CD4-positive, alpha-beta T cell treated with Interleukin-15 for 1 hour (primary cell): ENCODE data around the gene TFG.

Experiments
- DNase-seq: peaks from one replicate; pipeline ENCODE4 v3.0.0-alpha.2; 2020

TFG gene

DNA sequence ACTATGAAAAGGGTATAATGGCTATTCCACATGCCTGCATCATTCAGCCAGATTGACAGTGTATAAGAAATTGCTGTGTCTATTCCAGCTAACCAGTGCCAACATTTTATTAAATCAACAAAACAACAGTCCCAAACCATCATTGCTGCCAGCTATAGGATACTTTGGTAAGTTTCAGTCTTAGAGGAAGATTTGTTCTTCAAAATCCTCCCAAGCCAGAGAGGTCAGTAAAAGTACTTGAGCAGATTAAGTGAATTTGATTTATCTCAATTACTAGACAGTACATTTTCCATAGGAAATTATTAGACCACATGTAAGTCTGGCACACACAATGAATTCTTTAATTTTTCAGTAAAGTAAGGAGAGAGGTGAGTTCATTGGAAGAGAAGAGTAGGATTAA is 50.7 kb downstream of the TFG start:
- no peak for DNase-seq

DNA sequence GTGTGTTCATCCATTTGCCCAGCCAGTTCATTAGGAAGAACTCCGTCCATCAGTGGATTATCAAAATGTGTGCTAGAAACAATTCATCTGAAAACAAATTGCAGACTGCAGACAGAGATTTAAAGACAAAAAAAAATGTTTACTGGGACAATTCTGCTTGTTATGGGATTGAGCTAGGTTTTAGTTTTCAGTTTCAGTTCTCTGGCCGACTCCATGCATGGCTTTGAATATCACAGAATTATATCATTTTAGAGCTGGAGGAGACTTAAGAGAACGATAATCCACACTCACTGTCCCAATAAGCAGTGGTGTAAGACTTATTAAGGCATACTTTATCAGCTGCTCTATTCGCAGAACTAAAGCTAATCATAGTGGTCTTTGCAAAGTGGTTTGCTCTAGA is 51.1 kb downstream of the TFG start:
- DNase-seq, result no peak

DNA sequence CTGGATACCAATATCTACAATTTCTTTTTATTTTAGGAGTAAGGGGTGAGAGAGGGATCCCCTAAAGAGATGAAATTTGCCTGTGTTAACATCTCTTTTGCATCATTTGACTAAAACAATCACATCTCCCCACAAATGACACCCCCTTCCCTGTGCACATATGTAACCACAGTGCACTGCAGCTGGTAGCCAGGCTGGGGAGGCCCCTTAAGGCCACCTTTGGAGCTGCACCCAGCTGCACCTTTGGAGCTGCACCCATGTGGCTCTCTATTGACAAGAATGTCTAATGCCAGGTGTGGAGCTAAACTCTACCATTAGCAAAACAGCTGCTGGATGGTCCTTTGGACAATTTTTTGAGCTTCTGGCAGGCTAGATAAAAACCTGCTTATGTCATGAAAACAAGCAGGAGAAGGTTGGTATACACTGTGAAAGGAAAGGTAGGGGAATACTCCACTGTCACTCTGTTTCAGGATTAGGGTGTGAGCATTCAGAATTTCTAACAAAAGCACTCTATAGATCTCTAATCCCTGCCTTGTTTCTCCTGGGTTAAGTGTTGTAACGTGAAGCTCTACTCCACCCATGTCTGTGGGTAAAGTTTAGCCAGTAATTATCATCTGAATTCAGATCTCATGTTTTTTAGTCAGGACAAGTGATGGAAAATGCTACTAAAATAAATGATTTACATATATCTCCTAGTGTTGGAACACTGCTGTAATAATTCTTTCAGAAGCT is 52.1 kb downstream of the TFG start:
- DNase-seq, result no peak

DNA sequence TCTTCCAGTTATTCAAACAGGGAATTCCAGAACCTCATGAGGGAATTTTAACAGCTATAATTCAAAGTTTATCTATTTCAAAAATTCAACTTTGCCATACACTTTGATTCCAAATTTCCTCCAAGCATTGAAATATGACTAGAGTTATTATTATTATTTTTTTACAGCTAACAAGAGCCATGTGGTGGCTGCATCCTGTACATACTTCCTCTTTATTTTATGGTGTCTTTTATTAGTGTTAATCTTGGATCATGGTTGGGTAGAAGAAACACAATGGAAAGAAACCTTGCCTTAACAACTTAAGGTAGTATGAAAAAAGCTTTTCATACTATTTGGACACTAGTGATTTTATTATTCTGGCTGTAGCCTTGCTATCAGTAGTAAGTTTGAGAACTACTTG is 52.7 kb downstream of the TFG start:
- no peak for DNase-seq

DNA sequence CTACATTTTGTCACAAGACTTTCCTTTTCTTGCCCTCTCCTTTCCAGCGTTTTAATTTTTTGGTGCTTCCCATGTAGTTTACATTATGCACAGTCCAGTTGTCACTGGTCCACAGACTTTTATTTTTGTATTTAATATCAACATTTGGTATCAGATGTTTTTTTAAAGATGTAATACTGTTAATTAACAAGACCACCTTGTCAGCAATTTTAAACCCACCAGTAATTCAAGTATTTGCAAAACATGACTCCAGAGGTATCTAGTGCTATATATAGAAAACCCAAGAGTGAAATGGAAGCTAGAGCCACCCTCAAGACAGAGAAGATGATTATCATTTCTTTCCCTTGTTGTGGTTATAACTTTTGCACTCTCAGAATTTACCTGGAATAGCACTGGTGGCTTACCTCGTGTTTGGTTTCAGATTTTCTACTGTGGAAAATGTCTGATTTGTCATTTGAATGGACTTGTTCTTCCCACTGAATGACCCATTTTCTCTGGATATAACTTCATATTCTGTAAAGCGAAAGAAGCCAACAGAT is 56.2 kb downstream of the TFG start:
- DNase-seq, result no peak

DNA sequence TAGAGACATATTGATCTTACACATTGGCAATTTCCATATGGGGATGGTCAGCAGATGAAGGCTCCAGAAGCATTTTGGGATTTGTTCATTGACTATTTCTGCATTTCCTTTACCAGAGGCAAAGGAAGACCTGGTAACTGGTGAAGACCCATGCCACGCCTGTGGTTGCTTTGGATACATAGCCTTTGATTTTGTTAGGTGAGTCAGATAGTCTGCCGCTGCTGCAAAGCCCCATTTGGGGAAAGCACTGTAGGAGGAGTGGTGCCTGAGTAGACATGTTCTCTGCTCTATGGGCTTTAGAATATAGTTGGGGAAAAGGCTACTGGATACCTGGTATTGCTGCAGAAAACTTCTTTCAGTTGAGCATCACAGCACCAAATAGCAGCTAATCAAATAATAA is 56.8 kb downstream of the TFG start:
- no peak for DNase-seq

DNA sequence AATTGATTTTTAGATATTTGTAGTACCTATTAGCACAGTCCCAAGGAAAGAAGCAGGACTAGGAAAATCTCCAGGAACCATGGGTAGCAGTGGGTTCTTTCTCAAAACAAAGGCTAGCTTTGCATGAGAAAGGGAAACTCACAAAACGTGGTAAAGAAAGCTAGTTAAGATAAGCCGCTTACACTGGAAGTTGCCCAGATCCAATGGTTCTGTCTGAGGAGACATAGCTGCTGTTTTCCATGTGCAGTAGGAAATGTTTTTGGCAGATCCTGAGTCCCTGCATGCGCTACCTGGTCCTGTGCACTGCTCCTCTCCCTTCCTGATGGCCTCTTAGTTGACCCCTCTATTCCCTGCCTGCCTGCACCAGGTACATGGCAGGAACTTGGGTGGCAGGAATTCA is 60.4 kb downstream of the TFG start:
- DNase-seq, result no peak

DNA sequence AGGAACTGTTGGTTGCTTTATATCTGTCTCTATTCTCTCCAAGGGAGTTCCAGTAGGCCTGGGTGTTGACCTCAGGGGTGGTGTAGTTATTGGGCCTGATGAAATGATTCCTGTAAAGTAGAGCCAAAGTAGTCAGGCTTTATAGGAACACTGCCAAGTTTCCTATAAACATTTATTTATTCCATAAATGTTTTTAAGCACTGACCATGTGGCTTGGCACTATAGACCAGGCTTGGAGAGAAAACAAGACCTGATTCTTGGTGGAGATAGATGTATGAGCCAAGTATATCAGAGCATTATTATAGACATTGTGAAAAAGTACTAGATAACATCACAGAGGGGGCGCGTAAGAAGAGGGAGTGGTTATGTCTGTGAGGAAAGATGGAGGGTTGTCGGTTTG is 65.9 kb downstream of the TFG start:
- DNase-seq, result no peak

DNA sequence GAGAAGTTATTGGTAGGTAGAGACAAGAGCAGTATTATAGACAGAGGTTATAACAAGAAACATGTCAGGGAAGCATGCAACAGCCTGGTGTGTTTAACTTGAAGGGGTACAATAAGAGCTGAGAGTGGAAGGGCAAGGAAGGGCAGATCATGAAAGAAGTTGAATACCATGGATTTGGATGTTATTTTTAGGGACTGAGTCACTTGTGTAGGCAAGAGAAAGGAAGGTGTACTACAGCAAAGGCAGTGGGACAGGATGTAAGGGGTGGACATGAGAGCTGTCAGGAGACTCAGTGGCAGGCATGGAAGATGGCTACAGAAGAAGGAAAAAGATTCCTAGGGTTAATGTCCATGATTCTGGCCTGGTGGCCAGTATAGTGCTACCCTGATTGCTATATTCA is 66.4 kb downstream of the TFG start:
- DNase-seq, result no peak

DNA sequence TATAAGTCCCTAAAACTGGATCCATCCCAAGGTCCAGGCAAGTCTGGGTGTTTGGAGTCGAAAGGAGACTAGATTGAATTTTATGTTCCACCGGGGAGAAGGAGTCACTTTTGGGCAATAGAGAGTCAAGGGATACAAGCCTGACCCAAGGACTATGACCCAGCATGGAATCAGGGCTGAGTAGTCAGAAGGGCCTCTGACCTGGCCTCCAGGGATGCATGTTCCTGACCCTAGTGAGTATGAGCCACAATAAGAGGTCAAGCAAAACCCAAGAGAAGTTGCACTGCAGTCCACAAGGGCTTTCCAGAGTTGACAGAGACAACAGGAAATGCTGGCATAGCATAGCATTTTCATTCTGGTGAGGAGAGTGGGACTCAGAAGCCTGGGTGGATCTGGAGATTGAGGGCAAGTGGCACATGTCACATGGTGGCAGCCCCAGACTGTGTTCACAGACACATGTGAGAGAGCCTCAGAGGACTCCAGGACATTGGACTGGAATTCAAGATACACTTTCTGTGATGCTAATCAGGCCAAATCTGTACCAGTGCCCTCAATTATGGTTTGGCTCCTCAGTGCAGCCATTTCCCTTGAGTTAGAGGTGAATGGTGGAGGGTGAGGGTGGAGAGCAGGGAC is 66.9 kb downstream of the TFG start:
- DNase-seq, result no peak

DNA sequence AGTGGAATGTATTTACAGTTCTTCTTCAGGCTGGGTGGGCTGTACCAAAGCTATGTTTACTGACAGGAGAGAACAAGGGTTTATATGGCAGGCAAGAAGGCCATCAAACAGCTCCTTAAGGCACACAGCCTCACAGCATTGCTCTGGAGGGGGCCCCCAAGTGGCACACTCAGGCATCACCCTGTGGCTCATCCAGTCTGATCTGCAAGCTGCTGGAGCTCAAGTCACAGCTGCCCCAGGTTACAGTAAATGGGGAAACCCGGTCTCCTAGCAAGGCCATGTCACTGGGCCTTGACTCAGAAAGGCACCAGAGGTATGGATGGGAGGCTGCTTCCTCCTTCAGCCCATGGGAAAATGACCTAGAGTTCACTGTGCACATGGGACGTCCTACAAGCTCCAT is 67.5 kb downstream of the TFG start:
- DNase-seq, result no peak

DNA sequence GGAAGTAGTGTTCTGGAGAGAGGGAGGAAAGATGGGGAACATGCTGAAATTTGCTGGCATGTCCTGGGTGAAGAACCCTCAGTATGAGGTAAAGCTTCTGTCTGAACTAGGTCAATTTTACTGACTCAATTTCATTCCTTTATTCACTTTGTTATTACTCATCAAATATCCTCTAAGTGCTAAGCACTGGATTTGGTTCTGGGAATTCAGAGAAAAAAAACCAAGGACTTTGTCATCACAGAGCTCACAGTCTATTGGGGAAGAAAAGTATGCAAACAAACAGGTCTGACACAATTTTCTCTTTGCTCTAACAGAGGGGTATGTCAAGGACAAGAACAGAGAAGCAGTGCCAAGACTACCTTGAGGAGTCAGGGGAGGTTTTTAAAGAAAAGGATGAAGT is 68.0 kb downstream of the TFG start:
- DNase-seq, result no peak

DNA sequence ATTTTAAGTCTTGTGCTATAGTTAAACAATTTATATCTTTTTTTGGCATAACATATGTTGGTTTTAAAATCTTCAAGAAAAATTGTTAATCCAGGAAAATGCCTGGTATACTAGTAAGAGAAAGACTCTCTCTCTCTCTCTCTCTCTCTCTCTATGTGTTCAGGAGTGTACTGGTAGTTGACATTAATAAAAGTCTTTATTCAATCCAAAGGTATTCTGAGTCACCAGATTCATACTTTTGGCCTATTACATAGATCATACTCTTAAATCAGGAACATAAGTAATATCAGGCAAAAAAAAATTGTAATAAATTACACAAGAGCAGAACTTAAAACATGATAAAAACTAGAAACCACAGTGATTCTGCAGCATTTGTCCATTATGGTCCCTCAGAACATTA is 70.2 kb downstream of the TFG start:
- no peak for DNase-seq

DNA sequence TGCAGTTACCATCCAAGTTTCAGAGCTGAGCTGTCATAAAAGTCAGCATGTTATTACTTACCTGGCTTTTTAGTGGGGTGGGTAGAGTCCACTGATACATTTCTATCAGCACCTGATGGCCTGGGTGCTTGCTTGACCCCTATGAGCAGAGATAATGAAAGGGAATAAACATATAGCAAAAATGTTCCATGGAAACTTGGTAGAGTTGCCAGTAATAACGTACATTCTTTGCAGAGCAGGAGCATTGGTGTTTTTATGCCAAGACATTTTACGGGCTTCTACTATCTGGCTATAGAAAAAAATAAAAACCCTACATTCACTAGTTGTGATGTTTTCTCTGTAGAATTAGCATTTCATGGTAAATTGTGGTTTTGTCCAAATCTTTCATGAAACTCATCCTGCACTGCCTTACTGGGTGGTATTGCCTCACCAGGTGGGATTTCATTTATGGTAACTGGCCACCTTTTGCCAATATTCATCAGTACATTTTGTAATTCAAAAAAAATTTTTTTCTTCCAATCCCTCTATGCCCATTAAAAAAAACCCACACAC is 70.9 kb downstream of the TFG start:
- DNase-seq, result no peak

DNA sequence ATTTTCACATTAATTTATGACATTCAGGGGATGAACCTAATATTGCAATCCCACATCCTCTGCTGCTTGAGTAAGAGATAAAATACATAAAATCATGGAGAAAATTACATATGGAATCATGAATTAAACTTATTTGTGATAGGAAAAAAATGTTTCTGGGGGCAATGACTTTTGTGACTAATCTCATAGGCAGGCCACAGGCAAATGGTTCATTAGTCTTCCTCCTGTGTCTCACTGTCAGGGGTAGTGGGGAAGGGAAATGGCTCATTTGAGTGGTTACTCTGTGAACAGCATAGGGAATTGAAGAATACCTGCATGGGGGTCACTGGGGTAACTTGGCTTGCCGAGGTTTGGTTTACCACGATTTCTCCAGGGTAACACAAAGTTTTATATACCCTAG is 72.0 kb downstream of the TFG start:
- DNase-seq, result no peak

DNA sequence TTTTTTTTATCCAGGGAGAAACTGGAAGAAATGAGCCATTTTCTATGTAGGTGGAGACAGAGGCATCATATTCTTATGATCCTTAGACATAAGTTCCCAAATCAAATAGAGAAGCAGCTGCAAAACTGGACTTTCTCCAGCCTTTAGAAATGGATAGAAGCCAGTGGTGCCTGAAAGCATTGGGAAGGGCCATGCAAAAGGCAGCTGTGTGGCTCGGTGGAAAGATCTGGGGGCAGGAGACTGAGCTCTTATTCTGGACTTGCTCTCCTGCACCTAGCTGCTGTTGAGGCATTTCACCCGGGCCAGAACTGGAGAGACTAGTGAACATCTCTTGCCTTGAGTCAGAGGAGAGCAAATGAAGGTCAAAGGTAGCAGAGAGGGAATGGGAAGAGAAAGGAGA is 73.1 kb downstream of the TFG start:
- DNase-seq, result no peak

DNA sequence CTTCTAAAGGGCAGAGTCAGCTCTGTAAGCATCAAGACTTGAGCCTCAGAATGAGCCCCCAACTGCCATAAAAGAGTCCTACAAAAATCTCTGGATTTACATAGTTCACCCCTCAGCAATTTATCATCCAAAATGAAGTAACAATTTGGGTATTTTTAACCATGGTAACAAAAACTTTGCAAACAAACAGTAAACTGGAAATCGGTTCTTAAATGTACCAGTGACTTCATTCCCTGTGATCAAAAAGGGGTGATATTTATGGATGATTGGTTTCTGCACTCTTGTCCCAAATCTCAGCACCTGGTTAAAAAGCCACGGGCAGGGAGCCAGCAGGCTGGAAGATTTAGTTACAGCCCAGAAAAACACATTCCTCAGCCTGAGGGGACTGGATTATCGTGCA is 73.6 kb downstream of the TFG start:
- no peak for DNase-seq

DNA sequence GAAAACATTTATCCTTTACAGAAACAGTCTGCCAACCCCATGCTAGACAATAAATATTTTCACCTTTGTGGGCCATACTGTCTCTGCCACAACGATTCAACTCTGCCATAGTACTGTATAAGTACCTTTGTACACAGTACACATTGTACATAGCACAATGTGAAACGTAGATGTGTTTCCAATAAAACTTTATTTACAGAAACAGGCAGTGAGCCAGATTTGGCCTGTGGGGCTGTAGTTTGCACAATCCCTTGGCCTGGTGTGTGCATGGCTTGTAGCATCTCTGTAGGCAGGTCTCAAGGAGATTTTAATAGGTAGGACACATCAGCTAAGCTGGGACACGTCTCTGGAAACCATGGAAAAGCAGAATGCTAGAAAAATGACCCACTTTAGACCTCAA is 74.3 kb downstream of the TFG start:
- no peak for DNase-seq

DNA sequence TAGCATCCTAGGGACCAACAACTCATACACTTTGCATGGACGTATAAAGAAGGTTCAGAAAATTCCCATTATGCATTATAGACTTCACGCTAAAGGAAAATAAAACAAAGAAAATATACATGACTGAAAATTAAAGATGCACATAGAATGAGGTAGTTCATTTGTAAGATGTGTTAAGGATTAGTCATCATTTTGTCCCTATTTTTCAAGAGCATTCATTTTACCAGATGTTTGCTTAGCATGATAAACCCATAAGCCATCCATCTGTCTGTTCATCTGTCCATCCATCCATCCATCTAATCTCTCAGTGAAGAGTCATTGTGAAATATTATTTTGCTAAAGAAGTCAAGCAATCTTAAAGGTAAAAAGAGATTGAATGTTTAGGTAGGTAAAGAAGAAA is 80.3 kb downstream of the TFG start:
- DNase-seq, result no peak

DNA sequence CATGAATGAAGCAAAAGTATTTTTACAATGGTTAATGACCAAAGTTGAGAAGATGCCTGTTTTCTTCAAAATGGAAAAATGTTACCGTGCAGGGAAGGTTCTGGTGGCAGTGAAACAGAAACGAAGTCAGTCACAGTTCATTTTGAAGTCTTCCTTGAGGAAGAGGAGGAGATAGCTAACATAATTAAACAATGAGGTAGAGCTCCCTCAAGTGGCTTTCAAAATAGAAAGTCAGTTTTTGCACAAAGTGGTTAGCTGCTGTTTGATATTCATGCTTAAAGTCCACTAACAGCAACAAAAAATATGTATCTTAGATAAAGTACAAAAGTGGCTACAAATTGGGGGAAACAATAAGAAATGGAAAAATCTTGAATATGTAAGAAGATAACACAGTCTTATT is 87.3 kb downstream of the TFG start:
- DNase-seq, result no peak

DNA sequence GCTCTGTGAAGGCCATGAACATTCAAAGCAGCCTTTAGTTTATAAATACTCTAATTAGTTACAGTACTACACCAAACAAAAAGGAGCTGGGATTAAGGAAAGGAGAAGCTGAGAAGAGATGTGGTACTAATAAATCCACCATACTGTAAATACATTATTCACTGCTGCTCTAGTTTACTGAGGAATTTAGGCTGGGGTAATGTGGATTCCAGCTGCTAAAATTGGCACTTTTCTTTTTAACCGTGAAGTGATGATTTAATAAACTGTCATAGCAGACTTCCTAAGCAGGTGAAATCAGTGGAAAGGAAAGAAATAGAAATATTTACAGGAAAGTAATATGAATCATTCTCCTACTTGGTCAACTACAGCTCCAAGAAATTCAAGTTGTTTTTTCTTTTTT is 88.7 kb downstream of the TFG start:
- no peak for DNase-seq
